NCI-H2227 (cell line): ENCODE data around the gene CHST15.

Experiments
- DNase-seq: peaks from one replicate; lab custom pipeline; 2025; ENCODE audit not compliant: unreplicated experiment; lab: John Stamatoyannopoulos, UW

CHST15 gene, protein sequence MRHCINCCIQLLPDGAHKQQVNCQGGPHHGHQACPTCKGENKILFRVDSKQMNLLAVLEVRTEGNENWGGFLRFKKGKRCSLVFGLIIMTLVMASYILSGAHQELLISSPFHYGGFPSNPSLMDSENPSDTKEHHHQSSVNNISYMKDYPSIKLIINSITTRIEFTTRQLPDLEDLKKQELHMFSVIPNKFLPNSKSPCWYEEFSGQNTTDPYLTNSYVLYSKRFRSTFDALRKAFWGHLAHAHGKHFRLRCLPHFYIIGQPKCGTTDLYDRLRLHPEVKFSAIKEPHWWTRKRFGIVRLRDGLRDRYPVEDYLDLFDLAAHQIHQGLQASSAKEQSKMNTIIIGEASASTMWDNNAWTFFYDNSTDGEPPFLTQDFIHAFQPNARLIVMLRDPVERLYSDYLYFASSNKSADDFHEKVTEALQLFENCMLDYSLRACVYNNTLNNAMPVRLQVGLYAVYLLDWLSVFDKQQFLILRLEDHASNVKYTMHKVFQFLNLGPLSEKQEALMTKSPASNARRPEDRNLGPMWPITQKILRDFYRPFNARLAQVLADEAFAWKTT

DNA sequence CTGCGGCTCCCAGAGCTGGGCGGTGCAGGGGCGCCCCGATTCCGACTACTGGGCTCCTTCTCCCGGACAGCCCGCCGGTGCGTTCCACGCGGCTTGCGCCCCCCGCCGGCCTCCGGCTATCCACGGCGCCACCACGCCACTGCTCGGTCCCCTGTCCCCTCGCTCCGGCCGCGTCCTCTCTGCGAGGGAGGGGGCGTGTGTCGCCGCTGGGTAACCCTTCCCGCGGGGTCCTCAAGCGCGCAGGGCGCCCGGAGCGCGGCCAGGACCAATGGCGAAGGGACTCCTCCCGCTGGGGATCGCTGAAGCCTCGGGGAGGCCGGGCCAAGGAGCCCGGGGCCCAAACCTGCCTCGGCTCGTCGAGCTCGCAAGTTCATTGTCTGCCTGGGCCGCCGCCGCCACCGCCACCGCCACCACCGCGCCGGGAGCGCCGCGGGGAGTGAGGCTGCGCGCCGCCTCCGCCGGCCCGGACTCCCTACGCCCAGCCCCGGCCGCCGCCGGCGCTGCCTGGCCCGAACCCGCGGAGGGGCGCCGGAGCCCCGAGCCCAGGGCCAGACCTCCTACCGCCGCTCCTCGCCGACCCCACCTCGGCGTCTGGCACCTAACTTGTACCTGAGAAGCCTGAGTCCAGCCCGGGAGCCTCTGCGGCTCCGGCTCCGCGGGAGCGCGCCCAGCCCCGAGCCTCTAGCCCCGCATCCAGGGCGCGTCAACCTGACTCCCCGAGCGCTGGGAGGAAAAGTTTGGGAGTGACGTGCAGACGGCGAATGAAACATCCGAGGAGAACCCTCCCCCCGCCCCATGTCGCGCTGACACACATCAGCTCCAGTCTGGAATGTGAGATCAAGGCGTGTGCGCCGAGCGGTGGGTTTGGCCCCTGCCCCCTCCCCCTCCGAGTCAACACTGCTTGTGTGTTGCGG is at the start of gene CHST15:
Gene CHST15, minus strand, starts transcription at position 739 of the 914 bp plus-strand sequence. CDS start 47,386 bp downstream, outside the sequence.
- peak; percentile 23 for DNase-seq

DNA sequence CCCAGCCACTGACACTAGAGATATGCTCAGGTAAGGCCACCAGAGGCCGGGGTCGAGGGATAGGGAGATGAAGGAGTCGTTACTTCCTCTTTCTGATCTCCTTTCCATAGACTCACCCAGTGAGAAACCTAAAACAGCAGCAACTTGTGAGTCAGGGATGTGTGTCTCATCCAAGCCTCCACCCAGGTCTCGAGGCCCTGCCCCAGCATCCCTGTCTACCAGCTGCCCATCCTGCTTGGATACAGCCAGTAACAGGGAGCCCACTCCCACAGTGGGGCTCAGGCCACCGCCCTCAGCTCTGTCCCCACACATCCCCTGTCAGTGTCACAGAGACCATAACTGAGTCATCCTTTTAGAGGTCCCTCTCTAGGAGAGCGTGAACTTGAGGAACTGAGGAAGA is 49.6 kb upstream of the CHST15 start:
- DNase-seq: no peak

GRCh38 chr10:124142006-124142739 is 48.8 kb upstream of the CHST15 start:
- no peak for DNase-seq

- DNase-seq: no peak
These were observed 45.5 kb upstream of the CHST15 start for GRCh38 chr10:124138883-124139348.

- DNase-seq: no peak
These were observed 44.9 kb upstream of the CHST15 start for GRCh38 chr10:124138195-124138882.

GRCh38 chr10:124134251-124134893 is 41.0 kb upstream of the CHST15 start:
- DNase-seq: no peak

DNA sequence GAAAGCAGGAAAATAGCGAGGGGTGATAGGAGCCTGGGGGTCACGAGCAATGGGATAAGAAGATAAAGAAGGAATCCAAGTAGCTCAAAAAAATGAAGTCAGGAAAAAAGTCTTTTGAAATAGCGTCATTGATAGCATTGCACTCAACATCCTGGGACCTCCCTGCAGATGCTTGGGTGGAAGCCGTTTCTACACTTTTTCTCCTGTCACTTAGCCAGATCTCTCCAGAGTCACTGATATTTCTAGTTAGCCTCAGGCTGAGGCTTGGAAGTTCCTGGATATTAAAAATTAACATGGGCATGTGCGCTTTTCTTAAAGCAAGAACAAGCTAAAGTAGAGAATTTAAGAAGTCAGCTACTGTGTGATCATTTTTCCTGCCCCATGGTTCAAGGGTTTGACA is 39.5 kb upstream of the CHST15 start:
- DNase-seq: no peak

DNA sequence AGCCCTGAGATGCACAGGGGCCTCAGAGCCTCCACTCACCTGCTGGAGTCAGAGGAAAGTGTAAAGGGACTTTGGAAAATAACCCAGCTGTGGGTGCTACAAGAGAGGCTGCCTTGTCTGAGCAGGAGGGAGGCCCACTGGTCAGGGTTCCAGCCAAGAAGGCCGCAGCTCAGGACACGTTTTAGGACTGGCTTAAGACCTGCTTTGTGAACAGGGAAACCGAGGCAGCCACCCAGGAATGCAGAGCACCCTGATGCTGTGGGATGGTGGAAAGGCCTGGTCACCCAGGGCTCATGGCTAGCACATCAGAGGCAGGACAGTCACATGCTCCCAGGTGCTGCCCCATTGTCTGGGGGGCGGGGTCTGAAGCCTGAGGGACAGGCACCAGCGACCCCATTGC is 38.9 kb upstream of the CHST15 start:
- DNase-seq: no peak

- DNase-seq: no peak
These were observed 37.8 kb upstream of the CHST15 start for GRCh38 chr10:124131172-124131571.

- DNase-seq: no peak
These were observed 37.0 kb upstream of the CHST15 start for GRCh38 chr10:124130198-124130900.

DNA sequence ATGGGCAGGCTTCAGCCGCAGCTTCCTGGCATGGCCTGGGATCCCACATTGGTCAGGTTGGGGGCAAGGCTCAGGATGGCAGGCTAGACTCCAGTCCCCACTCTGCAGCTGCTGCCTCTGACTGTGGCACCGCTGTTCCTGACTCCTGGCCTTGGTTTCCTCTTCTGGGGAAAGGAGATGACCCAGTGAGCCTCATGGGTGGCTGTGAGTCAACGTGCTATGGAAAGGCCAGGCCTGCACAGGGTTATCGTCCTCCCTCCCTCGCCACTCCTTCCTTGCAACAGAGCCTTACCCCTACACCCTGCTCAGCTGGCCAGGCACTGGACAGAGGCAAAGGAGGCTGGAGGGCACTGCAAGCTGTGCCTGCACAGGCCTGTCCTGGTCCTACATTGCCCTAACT is 36.1 kb upstream of the CHST15 start:
- DNase-seq: no peak

DNA sequence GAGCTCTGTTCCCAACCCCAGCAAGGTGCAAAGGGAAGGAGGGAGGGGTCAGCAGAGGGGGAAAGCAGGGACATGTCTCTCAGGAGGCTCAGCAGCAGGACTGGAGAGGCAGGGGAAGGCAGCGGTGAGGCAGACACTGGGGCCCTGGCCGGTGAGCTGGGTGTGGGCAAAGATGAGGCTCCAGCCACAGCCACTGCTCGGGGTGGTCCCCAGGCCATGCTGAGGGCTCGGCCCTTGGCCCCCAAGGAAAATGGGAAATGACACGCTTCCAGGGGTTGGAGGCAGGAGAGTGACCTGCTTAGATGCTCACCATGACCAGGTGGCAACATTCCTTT is 35.4 kb upstream of the CHST15 start:
- no peak for DNase-seq

- DNase-seq: no peak
These were observed 34.8 kb upstream of the CHST15 start for GRCh38 chr10:124127965-124128810.

GRCh38 chr10:124127563-124127962 is 34.2 kb upstream of the CHST15 start:
- DNase-seq: no peak

GRCh38 chr10:124126983-124127385 is 33.6 kb upstream of the CHST15 start:
- no peak for DNase-seq

DNA sequence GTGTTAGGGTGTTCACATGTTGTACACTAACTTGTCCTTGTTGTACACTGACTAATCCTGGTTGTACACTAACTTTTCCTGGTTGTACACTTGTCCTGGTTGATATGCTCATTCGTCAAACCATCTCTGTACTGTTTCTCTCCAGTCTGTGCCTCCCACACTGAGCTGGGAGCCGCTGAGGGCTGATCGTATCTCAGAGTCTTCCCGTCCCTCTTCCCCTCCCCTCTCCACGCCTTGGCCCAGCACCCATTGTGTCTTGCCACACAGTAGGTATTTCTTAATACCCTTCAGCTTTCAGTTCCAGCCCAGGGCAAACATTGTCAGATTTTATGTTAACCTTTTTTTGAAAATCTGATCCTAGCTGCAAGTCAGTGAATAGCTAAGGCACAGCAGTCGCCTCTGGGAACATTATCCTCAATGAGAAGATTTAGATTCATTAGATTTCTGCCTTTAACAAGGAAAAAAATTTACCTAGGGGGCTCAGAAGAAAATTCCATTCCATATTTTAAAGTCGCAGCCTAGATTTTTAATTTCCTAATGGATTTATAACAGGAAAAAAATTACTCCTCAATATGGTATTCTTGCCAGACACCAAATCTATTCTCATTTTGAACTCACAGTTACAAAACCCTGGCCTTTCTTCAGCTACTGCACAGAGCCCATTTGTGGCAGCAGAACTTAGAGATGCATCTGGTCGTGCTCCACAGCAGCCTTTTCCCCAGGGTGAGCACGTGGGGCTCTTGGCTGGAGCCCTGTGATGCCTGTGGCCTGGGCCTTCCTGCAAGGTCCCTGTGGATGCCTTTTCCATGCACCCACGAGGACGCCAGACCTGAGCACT is 33.0 kb upstream of the CHST15 start:
- DNase-seq: no peak

GRCh38 chr10:124125305-124126116 is 32.1 kb upstream of the CHST15 start:
- no peak for DNase-seq
